NAMALWA (cell line): ENCODE results near the gene AWAT2.

Experiments
- DNase-seq: peaks from one replicate; pipeline ENCODE4 v3.0.0-alpha.2; 2015; ENCODE audit warnings: low spot score

The AWAT2 gene

DNA sequence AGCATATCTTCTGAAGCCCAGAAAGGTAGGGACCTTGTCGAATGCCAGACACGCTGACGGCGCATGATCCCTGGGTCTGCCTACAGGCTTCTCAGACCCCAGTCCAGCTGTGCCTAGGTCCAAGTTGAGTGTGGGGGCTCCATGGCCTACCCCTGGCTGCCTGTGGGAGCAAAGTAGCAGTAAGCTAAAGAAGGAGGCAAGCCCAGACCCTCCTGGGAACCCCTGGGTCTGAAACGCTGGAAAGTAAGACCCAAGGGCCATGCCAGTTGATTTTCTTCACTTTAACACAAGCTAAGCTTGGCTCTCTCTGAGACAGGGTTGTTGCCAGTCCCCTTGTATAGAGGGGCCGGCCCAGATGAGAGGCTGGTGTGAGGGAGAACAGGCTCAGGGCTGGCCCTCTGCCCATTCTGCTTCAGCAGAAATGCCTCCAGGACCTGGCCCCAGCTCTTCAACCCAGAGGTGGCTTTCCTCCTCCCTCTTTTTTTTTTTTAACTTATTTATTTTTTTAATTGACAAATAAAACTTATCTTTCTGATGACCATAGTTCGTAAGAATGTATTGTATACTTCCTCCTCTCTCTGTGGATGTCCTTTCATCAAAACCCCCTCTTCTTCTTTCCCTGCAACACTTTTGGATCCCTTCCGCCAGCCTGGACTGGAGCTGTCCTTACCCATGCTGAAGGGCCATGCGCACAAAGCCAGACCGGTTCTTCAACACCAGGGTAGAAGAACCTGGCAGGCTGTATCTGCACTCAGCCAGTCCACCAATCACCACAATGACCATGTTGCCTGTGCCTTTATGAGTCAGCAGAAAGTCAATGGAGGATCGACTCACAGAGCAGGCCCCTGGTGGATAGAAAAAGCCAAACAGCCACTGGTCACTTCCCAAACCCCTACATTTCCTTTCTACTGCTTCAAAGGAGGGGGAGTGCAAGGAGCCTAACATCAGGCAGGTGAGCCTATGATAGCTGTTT is 7.1 kb downstream of the AWAT2 start:
- no peak for DNase-seq

- DNase-seq: no peak
These were observed 7.7 kb downstream of the AWAT2 start for GRCh38 chrX:70041993-70042392.

DNA sequence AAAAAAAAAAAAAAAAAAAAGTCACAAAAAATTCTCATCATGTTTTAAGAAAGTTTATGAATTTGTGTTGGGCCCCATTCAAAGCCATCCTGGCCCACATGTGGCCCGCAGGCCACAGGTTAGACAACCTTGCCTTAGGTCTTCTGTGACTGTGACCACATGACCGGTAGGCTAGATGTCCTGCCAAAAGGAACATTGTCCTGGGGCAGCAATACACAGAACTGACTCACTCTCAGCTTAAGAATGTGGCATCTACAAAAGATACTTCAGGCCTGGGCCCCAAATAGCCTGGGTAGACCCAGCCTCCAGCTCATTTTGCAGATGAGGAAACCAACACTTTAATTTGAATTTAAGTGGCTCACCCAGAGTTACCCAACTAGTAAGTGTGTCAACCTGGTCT is 10.0 kb downstream of the AWAT2 start:
- DNase-seq: no peak

DNA sequence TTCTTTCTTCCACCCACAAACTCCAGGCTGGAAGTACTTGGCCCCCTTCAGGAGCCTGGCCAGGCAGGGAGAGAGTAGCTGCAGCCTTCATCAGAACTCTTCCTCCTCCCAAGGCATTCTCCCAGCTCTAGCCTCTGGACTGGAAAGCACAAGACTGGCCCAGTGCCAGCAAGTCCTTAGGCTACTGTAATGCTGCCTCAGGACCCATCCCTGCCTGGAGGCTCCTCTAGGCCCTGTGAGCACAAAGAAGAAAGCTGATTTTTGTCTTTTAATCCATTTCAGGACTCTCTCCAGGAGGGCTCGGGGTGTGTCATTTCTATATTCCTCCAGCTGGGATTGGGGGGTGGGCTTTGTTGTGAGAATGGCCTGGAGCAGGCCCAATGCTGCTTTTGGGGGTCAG is 10.8 kb downstream of the AWAT2 start:
- DNase-seq: no peak

DNA sequence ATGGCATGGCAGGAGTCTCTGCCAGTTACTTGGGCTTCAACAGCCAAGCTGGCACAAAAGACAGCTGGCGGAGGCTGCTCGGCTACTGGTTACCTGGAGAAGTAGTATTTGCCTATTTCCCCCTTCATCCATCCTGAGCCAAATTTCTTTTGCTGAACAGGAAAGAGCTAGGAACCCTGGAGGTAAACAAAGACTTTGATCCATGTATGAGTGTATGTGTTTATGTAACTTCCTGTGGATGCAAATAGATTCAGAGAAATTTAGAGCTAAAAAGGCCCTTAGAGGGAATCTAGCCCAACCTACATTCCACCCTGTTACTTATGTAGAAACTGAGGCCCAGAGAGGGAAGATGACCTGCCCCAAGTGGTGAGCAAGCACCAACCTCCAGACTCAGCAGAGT is 11.2 kb downstream of the AWAT2 start:
- no peak for DNase-seq

GRCh38 chrX:70034646-70035045 is 15.1 kb downstream of the AWAT2 start:
- no peak for DNase-seq

DNA sequence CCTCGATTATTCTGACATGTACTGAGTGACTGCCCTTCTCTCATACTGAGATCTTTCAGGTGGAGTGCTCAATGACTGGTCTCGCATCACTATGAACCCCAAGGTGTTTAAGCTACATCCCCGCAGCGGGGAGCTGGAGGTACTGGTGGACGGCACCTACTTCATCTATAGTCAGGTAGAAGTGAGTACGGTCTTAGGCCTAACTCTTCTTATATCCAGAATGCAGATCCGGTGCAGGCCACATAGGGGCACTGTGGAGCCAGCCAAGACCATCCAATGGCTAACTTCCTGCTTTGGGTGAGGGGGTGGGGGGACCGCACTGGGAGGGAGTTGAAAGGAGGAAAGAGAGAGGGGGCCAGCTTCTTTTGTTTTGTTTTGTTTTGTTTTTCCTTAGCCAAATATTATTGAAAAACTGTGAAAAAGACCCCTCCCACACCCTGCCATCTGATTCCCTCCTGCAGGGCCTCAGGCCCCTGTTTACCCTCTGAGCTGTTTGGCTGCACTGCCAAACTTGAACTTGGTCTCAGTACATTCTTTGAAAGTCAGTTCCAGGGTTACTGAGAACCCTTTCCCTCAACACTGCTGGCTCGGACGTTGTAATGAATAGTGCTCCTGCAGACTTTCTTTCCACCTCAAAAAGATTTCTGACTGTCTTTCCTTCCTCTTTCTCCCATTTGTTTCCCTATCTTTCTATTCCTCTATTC is 16.2 kb downstream of the AWAT2 start:
- peak; percentile 58 for DNase-seq

DNA sequence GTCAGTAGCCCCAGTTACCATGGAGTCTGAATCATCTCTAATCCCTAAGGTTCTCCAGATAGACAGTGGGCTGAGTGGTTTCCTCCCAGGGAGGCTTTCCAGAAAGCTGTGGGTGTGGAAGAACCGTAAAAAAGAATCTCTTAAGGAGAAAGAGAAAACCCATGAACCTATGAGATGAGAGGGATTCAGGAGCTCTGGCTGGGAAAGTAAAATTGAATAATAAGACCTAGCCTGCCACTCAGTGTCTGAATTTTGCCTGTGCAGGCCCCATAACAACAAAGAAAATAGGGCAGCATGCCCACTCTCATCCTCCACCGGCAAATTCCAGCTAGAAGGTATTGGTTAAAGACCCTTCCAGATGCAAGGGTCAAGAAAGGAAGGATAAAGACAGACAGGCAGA is 16.9 kb downstream of the AWAT2 start:
- no peak for DNase-seq

DNA sequence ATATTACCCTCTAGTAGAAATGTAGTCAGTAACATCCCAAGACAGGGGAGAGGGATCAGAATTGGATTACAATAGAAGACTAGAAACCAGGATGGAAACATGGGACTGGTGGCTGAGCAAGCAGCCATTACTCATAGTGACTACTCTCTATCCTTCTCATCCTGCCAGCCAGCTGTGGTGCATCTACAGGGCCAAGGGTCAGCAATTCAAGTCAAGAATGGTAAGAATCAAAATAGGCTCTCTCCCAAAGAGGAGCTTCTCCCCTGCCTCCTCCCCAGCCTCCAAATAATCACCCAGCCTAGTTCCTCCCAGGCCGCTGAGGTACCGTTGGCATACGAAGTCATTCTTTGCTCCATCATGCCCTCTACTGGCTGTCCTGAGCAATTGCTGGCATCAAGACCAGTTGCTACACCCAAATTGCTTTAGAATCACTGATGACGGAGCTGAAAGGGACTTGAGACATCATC is 19.4 kb downstream of the AWAT2 start:
- DNase-seq: peak; percentile 60

DNA sequence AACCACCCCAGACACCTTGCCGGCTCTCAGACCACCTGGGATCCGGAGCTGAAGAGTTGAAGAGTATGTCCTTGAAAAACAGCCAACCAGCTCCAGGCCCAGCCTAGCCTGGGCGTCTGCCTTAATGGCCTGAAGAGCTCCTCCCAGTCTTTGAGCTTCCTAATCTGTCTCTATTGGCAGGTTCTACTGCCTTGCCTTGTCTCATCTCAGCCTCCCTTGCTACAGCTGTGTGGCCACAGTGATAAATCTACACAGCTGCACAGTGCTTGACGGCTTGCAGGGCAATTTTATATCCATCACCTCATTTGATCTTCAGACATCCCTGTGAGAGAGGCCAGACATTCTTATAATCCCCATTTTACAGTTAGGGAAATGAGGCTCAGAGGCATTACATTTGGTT is 19.9 kb downstream of the AWAT2 start:
- no peak for DNase-seq

DNA sequence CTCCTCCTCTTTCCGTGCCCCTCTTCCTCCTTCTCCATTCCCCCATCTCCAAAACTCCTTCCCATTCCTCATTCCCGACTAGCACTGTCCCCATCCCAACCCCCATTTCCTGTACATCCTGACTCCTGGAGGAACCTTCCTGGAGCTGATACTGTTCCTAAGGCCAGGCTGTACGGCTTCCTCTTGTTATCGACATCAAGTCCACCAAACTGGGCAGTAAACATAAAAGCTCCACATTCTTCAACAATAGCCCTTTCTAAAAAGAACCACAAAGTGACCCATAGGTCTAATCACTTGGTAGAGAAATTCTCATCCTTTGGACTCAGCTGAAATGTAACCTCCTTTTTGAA is 22.9 kb downstream of the AWAT2 start:
- DNase-seq: no peak

DNA sequence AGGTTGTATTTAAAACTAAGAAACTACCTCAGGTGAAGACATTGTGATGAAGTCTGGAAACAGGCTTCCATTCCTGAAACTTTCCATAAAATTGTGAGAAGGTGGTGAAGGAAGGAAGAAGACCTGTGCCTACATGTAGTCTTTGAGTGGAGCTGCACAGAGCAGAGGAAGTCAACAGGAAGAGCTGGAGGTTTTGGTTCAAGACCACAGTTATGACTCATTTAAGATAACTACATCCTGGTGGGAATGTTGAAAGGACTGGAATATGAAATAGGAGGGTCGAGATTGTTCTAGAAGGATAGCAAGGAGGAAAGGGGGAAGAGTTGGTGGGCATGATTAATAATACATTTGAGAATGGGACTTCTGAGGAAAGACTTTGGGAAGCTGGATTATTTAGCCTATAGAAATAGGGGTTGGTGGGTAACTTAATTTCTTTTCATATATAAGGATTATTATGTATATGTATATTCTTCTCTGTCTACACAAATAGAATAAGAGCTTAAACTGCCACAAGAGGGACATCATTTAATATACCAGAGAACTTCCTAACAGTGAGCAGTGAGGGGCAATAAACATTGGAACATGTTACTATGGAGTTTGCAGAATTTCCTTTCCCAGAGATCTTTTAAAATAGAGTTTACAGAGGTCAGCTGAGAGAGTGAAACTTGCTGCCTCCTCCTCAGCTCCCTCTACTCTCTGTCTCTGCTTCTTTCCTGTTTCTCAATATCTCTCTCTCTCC is 23.5 kb downstream of the AWAT2 start:
- no peak for DNase-seq

DNA sequence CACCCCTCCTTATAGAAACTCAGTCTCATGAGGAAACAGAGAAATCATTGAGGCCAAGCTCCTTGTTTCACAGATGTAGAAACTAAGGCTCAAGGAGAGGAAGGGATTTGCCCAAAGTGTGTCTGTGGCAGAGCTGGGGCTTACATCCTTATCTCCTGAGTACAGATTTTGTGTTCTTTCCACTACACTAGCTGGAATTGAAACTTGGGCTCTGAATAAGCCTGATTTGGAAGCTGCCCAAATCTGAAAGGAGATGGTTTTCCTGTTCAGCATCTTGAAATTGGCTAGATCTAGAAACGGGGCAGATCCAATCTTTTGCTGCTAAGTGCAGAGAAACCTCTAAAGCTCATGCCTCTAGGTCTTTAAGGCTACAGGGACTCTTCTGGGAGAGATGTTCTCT is 24.3 kb downstream of the AWAT2 start:
- no peak for DNase-seq

GRCh38 chrX:70022616-70023015 is 27.1 kb downstream of the AWAT2 start:
- no peak for DNase-seq

GRCh38 chrX:70016513-70016912 is 33.2 kb downstream of the AWAT2 start:
- DNase-seq: no peak

GRCh38 chrX:70013466-70014381 is 36.0 kb downstream of the AWAT2 start:
- DNase-seq: no peak

GRCh38 chrX:70012756-70013155 is 37.0 kb downstream of the AWAT2 start:
- DNase-seq: no peak

GRCh38 chrX:70009970-70010369 is 39.8 kb downstream of the AWAT2 start:
- DNase-seq: no peak

DNA sequence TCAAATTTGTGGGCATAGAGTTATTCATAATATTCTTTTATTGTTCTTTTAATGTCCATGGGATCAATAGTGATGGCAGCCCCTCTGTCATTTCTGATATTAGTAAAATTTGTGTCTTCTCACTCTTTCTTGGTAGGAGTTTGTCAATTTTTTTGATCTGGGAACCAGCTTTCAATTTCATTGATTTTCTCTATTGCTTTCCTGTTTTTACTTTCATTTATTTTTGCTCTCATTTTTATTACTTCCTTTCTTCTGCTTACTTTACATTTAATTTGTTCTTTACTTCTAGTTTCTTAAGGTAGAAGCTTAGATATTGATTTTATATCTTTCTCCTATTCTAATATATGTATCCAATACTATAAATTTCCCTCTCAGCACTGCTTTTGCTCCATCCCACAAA is 40.7 kb downstream of the AWAT2 start:
- DNase-seq: no peak

DNA sequence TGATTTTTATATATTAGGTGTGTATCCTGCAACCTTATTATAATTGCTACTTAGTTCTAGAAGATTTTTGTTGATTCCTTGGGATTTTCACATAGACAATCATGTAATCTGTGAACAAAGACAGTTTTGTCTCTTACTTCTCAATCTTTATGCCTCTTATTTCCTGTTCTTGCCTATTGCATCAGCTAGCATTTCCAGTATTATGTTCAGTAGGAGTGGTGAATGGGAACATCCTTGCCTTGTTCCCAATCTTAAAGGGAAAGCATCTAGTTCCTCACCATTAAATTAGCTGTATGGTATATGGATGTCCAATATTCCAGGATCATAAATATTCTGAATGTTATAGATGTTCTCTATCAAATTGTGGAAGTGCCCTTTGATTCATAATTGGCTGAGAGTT is 41.8 kb downstream of the AWAT2 start:
- DNase-seq: no peak

GRCh38 chrX:70001708-70002341 is 47.9 kb downstream of the AWAT2 start:
- DNase-seq: no peak
